GM18858 (cell line): ENCODE results near the gene CENPP.
A peak's percentile ranks its signal among the peaks of the same experiment; 100 is the strongest.

ENCODE experiments used
- ATAC-seq: cut with Tn5 transposase; IDR thresholded peaks from one replicate; pipeline ENCODE4 v1.9.1; 2021; ENCODE audit not compliant: unreplicated experiment

The CENPP gene

DNA sequence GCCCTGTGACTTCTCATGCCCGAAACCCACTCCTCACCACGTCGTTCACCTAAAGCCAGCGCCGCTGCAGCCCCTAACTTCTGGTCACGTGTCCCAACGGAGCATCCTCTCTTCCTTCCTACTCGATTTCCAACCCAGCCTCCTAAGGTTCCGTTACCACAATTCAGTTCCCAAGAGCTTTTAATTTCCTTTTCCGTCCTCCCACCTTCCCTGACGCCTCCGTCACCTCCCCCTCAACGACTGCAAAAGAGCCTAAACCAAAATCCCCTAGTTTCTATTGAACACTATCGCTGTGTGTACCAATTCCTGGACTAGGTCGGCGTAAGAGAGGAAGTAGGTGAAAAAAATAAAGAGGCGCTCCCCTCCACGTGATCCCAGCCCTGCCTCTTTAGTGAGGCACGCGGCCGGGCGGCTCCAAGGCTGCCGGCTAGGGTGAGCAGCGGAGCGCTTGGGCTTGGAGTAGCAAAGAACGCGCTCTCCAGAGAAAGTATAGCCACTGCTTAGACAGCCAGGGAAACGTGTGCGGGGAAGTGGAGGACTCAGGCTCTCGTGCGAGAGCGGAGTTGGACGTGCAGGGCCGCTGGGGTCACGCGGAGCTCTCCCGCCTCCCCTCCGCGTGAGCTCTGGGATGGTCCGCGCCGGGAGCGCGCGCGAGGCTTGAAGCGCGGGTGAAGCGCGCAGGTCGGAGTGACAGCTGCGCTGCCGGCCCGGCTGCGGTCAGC is at the start of gene CENPP, which contains the start of gene NOL8:
Gene CENPP (plus strand): TSS at position 685 of the 722 bp plus-strand sequence.
Gene NOL8 (minus strand): TSS at position 82 of the 722 bp plus-strand sequence. CDS start 1,189 bp downstream, outside the sequence.
- ATAC-seq: peak; percentile 84

DNA sequence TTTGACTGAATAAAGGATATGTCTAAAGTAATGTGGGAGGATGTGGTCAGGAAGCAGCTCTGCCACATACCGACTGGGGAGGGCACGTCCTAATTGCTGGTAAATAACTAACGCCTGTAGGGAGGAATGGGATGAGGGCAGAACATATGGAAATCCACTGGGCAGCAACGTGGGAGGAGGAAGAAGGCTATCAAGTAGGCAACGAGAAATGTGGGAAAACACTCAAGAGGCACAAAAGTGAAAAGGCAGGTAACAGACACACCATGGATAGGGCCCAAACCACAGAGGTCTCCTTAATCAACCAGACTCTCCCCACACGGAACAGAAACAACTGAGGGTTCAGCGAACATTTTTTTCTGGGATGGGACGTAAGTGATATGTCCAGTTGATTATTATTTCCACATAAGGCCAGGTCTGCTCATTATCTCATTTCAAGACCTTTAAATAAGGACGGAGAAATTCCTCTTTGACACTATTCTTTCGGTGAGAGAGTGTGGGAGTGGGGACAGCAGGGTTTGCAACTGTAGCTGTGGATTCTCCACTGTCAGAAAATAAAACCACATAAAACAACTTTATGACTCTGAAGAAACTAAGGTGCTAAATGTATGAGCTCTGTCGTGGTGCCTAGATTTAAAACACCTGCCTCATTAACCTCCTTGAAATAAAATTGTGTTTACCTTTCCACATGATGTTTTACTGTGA is 49.3 kb upstream of the CENPP start:
- ATAC-seq: no peak

DNA sequence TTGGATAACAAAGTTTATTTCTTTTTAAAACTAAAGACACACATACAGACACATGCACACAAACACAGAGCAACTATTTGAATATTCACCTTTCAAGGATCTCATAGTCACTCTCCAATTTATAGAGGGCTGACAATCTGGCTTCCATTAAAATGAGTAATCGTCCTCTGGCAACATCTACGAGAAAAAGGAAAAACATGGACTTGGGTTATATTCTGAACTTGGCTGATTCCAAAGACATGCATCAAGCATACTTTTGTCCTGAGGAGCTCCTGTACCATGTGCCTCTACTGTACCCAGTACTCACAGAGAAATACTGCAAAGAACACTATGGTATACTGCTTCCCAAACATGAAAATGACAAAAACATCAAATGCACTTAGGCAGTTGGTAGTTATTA is 47.6 kb upstream of the CENPP start:
- no peak for ATAC-seq

DNA sequence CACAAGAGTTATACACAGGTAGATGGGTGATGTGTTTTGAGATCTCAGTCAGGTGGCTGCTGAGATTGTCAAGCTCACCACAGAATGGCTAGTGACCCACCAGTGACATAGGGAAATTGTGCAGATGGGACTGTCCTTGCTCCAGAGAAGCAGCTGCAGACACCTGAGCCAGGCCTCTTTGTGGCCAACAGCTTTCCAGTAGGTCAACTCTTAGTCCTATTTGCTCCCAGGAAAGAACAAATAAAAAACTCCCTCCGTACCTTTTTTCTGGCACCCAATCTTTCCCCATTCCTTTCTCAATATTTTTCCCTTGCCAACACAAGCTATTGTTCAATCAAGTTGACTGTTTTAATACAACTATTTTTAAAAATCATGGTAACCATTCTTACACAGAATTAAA is 46.5 kb upstream of the CENPP start:
- ATAC-seq: no peak

DNA sequence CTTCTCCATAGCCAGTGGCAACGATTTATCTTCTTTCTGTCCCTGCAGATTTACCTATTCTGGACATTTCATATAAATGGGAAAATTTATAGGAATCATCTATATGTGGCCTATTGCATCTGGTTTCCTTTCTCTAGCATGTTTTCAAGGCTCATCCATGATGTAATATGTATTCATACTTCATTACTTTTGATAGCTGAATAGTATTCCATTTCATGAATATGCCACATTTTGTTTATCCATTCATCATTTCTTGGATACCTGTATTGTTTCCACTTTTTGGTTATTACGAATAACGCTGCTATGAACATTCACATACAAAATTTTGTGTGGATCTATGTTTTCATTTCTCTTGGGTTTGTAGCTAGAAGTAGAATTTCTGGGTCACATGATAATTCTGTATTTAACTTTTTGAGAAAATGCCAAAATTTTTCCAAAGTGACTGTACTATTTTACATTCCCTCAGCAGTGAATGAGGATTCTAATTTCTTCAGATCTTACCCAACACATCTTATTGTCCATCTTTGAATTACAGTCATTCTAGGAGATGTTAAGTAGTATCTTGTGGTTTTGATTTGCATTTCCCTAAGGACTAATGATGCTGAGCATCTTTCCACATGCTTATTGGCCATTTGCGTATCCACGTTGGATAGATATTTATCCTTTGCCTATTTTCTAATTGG is 35.9 kb upstream of the CENPP start:
- ATAC-seq: no peak

DNA sequence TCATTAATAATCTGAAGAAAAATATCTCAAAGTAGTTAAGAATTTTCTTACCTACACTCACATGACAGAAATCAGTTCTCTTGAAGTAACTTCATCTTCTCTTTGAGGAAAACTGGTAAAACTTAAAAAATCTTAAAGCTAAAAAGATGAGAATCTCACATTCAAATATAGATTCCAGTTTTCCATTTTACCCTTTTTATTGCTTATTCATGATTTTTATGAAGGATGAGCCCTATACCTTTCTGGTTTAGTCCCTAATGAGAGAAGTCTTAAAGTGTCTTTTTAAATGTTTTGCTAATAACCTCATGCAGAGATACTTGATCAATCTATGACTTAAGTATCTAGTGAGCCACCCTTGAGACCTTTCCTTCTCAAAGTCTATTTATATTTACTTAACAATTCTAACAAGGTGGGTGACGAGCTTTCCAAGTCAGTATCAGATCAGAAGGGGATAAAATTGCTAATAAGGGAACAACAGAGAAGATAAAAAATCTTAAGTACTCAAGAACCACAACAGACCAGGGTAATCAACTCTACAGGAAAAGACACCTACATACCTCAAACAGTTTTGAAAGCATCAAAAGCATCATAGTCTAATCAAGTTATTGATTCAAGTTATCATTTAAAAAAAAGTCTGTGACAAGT is 34.8 kb upstream of the CENPP start:
- no peak for ATAC-seq

DNA sequence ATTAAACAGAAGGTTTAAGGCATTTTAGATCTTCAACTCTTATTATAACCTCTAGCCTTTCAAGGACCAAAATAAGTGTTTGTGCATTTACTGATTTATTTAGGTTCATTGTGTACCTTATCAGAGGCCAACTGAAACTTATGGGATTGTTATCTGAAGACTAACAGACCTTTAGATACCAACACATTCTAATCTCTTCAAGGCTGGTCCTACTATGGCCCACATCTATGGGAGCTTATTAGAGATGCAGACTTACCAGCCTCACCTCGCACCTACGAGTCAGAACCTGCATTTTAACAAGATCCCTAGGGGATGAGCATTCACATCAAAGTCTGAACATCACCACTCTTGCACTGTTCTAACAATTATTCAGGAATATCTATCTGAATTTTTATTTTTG is 34.2 kb upstream of the CENPP start:
- ATAC-seq: no peak

DNA sequence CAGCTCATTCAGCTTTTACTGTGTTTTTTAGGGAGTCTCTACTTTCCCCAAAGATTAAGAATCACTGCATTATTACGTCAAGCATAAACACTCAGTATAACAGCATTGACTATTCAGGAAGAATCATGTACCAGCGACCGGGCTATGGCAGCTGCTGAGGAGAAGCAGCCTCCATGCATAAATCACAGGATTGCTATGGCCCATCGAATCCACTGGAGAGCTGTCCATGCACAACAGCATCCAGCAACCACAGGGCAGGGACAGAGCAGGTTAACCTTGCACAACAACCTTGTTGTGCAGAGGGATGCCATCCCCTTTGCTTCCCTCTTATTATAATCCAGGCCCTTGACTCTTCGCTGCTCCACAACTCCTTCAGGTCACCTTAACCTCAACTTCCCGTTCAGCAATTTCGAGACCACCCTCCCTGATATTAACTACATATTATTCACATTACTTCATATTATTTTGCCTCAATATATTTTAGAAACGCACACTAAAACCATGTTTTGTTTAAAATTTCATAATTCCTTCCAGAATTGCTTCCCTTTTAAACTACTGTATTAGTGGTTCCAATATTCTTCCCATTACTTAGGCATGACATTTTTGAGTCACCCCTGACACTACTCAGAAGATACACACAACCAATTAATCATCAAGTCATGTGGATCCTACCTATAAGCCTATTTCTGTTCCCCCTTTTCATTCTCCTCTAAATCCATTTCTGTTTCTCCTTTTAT is 33.2 kb upstream of the CENPP start:
- ATAC-seq: no peak

DNA sequence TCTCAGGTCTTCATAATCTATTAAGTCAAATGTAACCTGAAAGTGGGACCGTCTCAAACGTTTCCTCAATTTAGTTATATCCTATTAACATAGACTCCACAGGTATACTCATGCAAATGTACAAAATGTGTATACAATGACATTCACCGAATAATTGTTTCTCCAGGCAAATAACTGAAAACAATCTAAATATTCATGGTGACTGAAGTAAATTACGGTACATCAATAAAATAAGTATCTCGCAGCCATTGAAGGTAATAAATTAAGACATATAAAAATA is 32.7 kb upstream of the CENPP start:
- ATAC-seq: no peak

DNA sequence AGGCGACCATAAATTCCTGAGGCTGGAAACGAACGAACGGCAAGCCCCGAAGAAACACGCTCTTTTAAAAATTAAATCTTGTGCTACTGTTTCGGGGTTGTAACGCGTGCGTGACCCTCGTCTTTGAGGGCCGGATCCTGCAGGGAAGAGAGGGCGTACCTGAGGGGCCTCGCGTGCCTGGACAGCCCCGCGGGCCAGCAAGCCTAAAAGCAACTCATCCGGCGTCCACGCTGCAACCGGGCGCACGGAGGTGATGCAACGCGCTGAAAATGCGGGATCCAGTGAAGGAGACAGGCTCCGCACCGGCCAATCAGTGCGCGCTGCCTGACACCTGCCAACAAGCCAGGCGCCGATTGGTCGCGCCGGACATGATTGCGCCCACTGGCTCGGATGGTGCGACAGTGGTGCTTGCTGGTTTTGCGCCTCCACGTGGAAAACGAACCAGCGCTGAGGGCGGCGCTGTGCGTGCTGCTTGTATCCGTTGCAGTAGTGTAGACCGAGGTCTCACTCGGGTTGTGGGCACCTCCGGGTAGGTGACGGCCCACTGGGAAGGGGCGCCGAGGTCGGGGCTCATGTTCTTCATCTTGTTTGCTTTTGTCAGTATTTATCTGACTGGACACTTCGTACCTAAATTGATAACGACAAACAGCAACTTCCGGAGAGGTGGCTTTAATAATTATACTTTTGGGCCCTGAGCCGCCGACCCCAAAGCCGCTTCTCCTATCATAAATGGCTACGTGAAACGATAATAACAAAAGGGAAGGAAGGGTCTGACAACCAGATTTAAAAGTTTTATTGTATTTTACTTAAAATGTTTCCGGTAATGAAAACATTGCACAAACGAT is 32.1 kb upstream of the CENPP start, which contains the start of gene IARS1:
Gene IARS1 (minus strand): TSS at position 246 of the 845 bp plus-strand sequence. CDS start 4,278 bp downstream, outside the sequence.
- peak; percentile 84 for ATAC-seq

DNA sequence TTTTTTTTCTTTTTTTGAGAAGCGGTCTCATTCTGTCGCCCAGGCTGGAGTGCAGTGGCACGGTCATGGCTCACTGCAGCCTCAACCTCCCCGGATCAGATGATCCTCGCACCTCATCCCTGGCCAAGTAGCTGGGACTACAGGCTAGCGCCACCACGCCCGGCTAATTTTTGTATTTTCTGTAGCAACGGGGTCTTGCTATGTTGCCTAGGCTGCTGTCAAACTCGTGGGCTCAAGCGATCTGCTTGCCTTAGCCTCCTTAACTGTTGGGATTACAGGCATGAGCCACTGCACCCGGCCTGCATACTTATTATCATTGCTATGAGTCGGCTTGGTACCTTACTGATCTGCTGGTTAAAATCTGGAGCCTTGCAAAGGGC is 31.5 kb upstream of the CENPP start:
- ATAC-seq: no peak

DNA sequence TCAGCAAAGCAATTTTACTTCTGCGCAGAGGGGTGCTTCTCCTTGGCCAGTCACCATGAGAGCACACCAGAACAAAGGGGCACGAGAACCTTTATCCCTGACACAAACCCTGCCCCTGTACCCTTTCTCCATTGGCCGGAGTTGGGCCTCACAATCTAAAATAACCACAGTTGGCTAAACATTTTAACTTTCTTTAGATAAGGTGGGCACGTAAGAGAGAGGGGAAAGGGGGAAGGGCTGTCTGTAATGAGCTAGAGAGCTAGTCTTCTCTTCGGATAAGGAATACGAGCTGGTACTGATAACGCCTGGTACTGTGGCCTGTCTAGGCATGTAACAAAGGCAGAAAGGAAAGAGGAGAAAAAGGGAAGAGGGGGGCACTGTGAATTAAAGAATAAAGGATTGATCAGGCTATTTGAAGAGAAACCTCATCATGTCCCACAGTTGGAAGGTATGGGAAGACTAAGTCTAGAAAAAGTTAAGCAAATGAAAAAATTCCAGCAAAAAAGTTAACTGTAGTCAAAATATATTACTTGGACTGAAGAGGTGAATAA is 30.4 kb upstream of the CENPP start:
- no peak for ATAC-seq

DNA sequence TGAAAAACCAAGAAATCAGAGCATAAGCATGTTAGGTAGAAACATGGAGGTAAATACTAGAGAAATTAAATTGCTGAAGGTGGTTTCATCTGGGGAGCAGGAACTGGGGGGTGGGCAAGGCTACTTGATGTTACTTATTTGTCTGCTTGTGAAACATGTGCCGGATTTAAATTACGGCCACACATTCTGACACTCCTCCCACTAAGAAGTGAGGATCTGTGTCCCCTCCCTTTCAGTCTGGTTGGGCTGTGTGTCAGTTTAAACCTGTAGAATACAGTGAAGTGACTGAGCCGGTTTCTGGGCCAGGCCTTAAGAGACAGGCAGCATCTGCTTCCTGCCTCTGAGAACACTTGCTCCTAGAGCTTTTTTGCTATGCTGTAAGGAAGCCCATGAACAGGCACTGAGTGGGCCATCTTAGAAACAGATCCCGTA is 29.9 kb upstream of the CENPP start:
- no peak for ATAC-seq

DNA sequence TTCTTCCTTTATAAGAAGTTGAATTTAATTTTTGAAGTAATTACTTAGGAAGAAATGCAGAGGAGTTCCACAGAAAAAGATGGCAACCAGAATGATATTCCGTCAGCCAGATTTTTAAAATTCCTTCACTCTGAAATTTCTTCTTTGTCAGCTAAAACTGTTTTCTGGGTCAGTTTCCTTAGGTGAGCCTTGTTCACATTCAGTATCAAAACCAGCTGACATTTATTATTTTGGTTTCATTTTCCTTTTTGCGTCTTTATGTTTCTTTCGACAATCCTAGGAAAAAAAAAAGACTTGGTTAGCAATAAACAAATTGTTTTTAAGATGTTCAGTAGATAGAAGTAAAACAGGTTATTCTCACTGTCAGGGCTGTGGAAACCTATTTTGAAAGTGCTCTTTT is 28.1 kb upstream of the CENPP start:
- no peak for ATAC-seq

DNA sequence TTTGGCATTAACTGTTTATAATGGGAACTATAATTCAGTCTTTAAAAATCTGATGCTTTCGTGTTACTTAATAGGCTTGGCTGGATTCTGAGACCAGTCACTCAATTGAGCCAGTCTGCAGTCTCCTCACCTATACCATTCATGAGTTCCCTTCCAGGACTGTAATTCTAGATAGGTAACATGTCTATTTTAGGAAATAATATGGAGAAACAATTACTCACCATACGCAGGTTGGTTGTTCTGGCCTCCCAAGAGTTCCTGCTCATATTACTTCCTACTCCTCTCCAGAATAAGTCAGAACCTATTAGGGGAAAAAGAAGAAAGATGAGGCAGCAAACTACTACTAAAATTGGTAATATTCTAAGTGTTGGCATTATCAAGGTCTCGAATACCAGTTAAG is 27.7 kb upstream of the CENPP start:
- no peak for ATAC-seq

DNA sequence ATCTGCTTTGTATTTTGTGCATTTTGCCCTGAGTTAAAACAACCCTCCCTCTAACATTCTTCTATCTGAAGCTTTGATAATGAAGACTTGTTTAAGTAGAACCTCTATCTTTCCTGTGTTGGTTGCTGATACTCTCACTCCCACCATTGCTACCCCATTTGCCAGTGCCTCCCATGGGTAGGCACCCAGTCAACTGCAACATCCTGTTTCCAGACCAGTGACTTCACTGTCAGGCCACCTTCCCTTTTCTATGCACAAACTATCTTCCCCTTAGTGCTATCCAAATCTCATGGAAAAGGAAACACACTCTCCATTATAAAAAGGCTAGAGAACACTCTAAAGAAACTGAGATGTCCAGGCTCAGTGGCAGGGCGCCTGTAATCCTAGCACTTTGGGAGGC is 26.6 kb upstream of the CENPP start:
- no peak for ATAC-seq

DNA sequence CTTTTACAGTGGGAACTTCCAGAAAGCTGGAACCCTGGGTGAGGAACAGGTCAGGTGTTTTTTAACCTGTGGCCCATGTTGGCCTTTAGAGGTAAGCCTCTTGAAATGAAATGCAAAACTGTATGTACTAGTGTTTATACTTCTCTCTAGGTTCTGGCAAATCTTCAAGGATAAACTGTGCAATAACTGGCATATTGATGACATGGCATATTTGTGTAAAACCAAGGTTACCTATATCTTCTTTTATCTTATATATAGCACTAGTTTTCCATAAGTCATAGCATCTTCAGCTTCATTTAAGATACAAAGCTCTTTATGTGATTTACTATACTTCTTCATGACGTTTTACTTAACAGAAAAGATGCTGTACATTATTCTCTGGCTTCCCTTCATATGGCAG is 24.8 kb upstream of the CENPP start:
- ATAC-seq: no peak

DNA sequence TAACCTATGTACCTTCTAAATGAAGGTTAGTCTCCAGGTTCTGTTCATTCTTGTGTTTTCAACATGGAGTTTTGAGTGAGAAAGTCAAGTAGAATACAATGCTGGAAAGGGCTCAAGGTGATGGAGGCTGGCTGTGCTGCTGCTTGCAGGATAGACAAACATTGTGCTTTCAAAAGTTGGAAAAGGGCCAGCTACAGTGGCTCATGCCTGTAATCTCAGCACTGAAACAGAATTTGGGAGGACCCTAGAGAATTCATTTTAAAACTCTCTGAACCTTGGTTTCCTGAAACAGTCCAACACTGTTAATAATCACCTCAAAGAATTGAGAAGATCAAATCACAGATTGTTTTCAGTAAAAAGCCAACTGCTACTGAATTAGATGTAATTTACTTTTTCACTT is 16.9 kb upstream of the CENPP start:
- no peak for ATAC-seq

DNA sequence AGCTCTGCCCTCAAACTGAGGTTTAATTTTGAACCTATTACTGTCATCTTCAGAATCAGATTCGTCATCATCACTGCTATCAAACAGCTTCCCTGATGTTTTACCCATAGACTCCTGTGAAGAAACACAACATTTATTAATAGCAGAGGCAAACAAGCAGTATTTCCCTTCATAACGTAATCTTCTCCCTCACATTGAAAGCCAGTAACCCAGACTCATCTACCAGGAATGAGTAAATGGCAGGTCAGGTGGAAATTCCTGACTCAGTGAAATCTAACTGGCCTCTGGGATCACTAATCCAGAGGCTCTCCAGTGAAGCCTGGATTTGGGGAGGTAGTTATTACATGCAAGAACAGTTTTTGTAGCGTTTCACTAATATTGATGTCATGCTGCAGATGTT is 15.2 kb upstream of the CENPP start:
- ATAC-seq: no peak
